ENCODE data around the gene RIMS3. TPM values are rescaled to one million over a fixed set of nuclear protein-coding genes. Genes with fewer than 3 reads are reported as not detected.

The RIMS3 gene
- total RNA-seq, 1 experiment from 2014 or later, result 5.7 TPM

GRCh38 chr1:40687059-40687458, 21.6 kb upstream of the RIMS3 start:
- POLR2A ChIA-PET, result no interaction called here
- TF ChIP-seq SIN3A (IDR thresholded peaks at IDR 0.05; ENCODE audit: borderline replicate concordance, insufficient read depth, low read depth, low read length), result no peak
- no peak for TF ChIP-seq CTCF (IDR thresholded peaks at IDR 0.05)
- no peak for TF ChIP-seq TCF7L2 (IDR thresholded peaks at IDR 0.05; ENCODE audit: low read depth, low read length)
- no peak for TF ChIP-seq POLR2AphosphoS5 (IDR thresholded peaks at IDR 0.05; ENCODE audit: low read depth, low read length)
- TF ChIP-seq, protein P1, sequence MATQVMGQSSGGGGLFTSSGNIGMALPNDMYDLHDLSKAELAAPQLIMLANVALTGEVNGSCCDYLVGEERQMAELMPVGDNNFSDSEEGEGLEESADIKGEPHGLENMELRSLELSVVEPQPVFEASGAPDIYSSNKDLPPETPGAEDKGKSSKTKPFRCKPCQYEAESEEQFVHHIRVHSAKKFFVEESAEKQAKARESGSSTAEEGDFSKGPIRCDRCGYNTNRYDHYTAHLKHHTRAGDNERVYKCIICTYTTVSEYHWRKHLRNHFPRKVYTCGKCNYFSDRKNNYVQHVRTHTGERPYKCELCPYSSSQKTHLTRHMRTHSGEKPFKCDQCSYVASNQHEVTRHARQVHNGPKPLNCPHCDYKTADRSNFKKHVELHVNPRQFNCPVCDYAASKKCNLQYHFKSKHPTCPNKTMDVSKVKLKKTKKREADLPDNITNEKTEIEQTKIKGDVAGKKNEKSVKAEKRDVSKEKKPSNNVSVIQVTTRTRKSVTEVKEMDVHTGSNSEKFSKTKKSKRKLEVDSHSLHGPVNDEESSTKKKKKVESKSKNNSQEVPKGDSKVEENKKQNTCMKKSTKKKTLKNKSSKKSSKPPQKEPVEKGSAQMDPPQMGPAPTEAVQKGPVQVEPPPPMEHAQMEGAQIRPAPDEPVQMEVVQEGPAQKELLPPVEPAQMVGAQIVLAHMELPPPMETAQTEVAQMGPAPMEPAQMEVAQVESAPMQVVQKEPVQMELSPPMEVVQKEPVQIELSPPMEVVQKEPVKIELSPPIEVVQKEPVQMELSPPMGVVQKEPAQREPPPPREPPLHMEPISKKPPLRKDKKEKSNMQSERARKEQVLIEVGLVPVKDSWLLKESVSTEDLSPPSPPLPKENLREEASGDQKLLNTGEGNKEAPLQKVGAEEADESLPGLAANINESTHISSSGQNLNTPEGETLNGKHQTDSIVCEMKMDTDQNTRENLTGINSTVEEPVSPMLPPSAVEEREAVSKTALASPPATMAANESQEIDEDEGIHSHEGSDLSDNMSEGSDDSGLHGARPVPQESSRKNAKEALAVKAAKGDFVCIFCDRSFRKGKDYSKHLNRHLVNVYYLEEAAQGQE (IDR thresholded peaks at IDR 0.05; ENCODE audit: insufficient read depth in 1 of 2, low read depth in 2 of 2, low read length in 1 of 2), result no peak
- H3K4me3 ChIP-seq (ENCODE audit: low read depth in 2 of 2, low read length in 2 of 2), result no peak overlapping the region
- H3K9me3 ChIP-seq (ENCODE audit: control insufficient read depth, insufficient read depth, low read depth, low read length), result no peaks in the 10 kb centered on the region
- no peak for DNase-seq (ENCODE audit: low read depth, low spot score)
- intact Hi-C loops (cut with micrococcal nuclease; ENCODE audit: unreplicated experiment), result no loop called here
- CTCF ChIA-PET, result no interaction called here
- in situ Hi-C loops (cut with HindIII; ENCODE audit: low pct_unique_long_range_greater_than_20kb, low sequenced_read_pairs), result no loop called here
- ATAC-seq, result no peak
- BruUV-seq (replicated peaks), result no TSS peak
- H3K36me3 ChIP-seq (ENCODE audit: control insufficient read depth, insufficient read depth, low read length), result no peaks in the 10 kb centered on the region
- peaks cover 6% of the 10 kb centered on the region for H3K4me1 ChIP-seq (ENCODE audit: control insufficient read depth, insufficient read depth, low read length)
- no peaks in the 10 kb centered on the region for H3K27me3 ChIP-seq (ENCODE audit: control insufficient read depth, insufficient read depth, low read length)
- H3K27ac ChIP-seq (ENCODE audit: low read length), result no peak overlapping the region

DNA sequence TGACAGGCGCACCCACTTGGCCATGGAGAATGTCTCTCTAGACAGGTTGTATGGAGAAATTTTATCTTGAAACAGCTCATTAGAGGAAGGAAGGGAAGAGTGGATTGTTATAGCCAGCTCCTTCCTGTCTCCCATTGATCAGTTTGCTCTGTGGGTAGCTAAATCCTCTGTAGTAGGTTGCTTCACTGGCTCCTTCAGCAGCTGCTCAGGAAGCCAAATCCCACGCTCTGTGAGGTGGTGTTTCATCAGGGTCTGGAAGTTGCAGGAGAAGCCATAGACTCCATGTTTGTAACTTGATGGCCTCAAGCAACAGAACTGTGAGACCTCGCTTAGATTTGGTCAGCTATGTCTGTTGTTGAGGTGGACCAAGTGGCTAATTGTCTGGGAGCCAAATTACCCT, 19.2 kb upstream of the RIMS3 start:
- DNase-seq (ENCODE audit: low read depth, low spot score) (no peak), ATAC-seq (no peak)
- no peak for TF ChIP-seq CTCF (IDR thresholded peaks at IDR 0.05)
- TF ChIP-seq POLR2AphosphoS5 (IDR thresholded peaks at IDR 0.05; ENCODE audit: low read depth, low read length), result no peak
- no peak for TF ChIP-seq SIN3A (IDR thresholded peaks at IDR 0.05; ENCODE audit: borderline replicate concordance, insufficient read depth, low read depth, low read length)
- TF ChIP-seq, protein P1 (IDR thresholded peaks at IDR 0.05; ENCODE audit: insufficient read depth in 1 of 2, low read depth in 2 of 2, low read length in 1 of 2), result no peak
- TF ChIP-seq TCF7L2 (IDR thresholded peaks at IDR 0.05; ENCODE audit: low read depth, low read length), result no peak
- Histone ChIP-seq H3K4me3 (ENCODE audit: low read depth in 2 of 2, low read length in 2 of 2) (no peak overlapping the region), H3K36me3 (ENCODE audit: control insufficient read depth, insufficient read depth, low read length) (no peaks in the 10 kb centered on the region), H3K9me3 (ENCODE audit: control insufficient read depth, insufficient read depth, low read depth, low read length) (no peaks in the 10 kb centered on the region), H3K27ac (ENCODE audit: low read length) (no peak overlapping the region), H3K4me1 (ENCODE audit: control insufficient read depth, insufficient read depth, low read length) (no peaks in the 10 kb centered on the region), H3K27me3 (ENCODE audit: control insufficient read depth, insufficient read depth, low read length) (no peaks in the 10 kb centered on the region)
- in situ Hi-C loops (cut with HindIII; ENCODE audit: low pct_unique_long_range_greater_than_20kb, low sequenced_read_pairs) (no loop called here), intact Hi-C loops (cut with micrococcal nuclease; ENCODE audit: unreplicated experiment) (no loop called here)
- CTCF ChIA-PET, result interaction anchor here (0.5 to 1.0 kb wide), 2 partner anchors 14 to 17 kb away, joined by 3 read pairs; no protein-coding TSS in a partner anchor
- POLR2A ChIA-PET, result no interaction called here
- BruUV-seq (replicated peaks), result no TSS peak
